Glomerular endothelial cell (primary cell): ENCODE data around the gene TIE1. TPM values are rescaled to one million over a fixed set of nuclear protein-coding genes. Genes with fewer than 3 reads are reported as not detected.
"Not testable (repeated sequence)": the region's sequence is repeated elsewhere in the genome, so short reads cannot be mapped to it uniquely, and the experiment has no call there.

Source experiments
- DNase-seq: peaks from one replicate; pipeline ENCODE4 v3.0.0-alpha.2; 2011; ENCODE audit warnings: low read depth, low spot score; ENCODE audit errors: extremely low read depth
- total RNA-seq: library from RNA; depleted of rRNA; stranded (reverse); fragments of >200 nt; gene quantifications from 2 replicates; pipeline ENCODE4 v1.2.3, GENCODE V29; 2015

TIE1 gene
- total RNA-seq, 1 donor from 2014 or later, result 640 TPM

DNA sequence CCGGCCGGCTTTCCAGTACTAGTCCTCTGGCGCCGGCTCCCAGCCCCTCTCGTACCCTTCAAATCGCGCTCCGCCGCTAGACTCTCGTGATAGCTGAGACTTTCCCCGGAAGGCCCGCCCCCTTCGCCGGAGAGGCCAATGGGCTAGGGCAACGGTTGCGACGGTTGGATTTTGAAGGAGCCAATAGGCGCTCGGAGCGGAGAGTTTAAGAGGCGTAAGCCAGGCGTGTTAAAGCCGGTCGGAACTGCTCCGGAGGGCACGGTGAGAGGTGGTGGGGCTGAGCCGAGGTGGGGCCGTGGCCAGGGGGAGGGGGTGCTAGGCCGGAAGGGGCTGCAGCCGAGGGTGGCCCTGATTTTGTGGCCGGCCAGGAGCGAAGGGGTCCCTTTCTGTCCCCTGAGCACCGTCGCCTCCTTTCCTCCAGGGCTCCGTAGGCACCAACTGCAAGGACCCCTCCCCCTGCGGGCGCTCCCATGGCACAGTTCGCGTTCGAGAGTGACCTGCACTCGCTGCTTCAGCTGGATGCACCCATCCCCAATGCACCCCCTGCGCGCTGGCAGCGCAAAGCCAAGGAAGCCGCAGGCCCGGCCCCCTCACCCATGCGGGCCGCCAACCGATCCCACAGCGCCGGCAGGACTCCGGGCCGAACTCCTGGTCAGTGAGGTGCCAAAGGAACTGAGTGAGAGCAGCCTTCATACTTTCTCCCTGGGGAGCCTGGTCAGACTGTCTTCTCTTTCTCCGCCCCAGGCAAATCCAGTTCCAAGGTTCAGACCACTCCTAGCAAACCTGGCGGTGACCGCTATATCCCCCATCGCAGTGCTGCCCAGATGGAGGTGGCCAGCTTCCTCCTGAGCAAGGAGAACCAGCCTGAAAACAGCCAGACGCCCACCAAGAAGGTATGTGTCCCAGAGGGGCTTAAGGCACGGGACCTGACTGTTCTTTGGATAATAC lies 58.2 kb downstream of the TIE1 start, which contains the start of gene CDC20:
TSS of gene CDC20 (plus strand) at position 236 of the 948 bp plus-strand sequence. CDS start at position 471, 235 bp downstream.
- peak; percentile 68 for DNase-seq

DNA sequence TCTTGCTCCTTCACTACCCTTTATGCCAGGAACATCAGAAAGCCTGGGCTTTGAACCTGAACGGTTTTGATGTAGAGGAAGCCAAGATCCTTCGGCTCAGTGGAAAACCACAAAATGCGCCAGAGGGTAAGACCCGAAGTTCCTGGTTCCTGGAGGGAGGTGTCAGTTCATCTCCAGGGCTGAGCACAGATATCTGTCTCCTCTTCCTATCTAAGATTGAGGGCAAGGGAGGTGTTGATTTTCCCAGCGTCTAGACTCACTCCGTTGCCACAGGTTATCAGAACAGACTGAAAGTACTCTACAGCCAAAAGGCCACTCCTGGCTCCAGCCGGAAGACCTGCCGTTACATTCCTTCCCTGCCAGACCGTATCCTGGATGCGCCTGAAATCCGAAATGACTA lies 58.9 kb downstream of the TIE1 start:
- DNase-seq, result no peak

DNA sequence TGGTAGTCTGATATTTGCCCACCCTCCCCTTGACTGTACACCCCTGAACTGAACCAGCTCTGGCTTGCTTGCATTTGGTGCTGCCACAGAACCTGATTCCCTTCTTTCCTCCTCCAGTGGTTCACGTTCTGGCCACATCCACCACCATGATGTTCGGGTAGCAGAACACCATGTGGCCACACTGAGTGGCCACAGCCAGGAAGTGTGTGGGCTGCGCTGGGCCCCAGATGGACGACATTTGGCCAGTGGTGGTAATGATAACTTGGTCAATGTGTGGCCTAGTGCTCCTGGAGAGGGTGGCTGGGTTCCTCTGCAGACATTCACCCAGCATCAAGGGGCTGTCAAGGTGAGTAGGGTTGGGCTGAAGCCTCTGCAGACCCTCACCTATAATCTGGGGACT lies 59.8 kb downstream of the TIE1 start:
- no peak for DNase-seq

DNA sequence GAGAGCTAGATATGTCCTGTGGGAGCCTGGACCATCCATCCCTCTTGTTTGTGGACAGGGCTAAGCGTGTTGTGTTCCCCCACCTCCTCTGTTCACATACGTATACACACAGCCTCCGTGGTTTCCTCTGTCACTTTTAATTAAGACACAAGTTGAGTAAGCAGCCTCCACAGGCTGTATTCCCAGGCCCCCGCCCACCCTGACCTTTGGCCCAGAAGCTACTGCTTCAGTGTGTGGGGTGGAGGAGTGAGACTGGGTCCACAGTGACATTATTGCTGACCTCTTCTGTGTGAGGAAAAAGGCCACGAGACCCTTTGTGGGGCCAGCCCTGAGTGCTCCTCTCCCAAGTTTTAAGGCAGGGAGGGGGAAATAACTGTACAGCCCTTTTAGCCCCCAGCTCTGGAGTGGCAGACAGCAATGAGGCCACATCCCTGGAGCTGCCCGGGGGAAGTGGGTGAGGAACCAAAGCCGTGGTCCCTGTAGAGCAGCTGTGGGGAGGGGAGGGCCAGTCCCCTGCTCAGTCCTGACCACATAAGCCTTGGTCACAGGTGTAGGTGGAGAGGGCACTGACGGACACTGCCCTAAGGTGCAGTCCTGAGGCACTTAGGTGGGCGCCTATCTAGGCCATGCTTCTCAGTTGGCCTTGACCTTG lies 62.6 kb downstream of the TIE1 start:
- DNase-seq, result no peak

DNA sequence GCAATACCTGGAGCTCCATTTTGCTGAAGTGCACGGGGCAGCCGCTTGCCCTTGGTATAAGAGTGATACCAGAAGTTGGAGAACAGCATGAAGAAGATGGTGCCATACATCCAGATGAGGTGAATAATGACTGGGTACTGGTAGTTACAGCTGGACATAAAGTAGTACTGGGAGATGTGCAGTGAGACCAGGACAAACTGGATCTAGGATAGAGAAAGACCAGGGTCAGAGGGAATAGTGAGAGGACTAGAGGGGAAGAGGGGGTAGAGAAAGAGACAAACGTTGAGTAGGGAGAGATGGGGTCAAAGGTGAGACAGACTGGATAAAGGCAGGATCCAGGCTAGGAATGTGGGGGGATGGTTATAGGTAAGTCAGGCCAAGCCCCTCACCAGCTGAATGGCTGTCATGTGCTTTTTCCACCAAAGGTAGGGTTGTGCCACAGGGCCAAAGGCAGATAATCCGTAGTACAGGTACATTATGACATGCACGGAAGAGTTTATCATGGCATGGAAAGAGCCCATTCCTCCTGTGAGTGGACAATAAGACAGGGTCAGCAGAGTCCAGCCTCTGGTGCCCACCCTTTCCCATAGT lies 63.2 kb downstream of the TIE1 start:
- DNase-seq, result no peak

DNA sequence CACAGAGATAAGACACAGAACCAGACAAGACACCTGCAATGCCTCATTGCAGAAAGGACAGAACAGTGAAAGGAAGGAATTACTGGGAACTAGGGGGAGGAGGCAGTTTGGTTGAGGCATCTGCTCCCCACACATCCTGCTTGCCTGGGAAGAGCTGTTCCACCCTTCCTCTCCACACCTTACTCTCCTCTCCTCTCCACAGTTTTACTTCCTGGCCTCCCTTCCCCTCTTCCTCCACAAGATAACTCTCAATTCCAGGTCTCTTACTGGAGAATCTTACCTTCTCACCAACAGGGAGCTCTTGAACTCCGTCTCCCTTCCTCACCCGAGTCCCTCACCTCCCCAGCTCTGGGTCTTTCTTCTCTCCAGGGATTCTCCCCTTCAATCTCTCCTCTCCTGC lies 64.9 kb downstream of the TIE1 start:
- DNase-seq, result no peak

DNA sequence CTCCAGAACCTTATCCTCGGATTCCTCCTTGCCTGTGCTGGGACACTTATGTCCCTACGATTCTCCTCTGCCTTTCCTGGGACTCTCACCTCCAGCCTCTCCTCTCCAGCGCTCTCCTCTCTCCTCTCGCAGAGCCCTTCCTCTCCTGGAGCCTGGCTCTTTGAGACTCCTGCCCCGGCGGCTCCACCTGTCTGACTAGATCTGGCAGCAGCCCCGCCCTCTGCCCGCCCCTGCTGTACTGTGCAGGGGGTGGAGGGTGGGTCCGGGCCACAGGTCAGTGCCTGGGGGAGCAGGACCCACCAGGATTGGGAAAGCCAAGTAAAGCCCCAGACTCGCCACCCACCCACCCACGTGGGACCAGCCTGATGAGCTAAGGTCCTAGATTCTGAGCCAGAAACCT lies 65.4 kb downstream of the TIE1 start:
- DNase-seq, result no peak

DNA sequence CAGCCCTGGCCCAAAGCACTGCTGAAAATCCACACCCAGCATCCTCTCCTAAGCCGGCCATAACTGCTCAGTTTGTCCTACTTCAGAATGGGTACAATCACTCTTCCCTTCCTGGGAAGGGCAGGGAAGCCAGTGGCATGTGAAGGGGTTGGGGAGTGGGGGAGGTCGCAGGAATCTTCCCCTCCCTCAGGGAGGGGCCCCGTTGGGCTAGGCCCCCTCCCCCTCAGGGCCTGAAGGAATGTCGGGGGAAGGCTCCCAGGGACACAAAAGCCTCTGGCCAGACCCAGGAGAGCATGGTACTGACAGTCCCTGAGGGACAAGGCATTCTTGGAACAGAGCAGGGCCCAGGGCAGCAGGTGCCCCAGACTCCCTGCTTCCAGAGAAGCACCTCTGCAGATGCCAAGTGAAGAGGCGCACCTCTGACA lies 65.8 kb downstream of the TIE1 start:
- DNase-seq, result no peak

DNA sequence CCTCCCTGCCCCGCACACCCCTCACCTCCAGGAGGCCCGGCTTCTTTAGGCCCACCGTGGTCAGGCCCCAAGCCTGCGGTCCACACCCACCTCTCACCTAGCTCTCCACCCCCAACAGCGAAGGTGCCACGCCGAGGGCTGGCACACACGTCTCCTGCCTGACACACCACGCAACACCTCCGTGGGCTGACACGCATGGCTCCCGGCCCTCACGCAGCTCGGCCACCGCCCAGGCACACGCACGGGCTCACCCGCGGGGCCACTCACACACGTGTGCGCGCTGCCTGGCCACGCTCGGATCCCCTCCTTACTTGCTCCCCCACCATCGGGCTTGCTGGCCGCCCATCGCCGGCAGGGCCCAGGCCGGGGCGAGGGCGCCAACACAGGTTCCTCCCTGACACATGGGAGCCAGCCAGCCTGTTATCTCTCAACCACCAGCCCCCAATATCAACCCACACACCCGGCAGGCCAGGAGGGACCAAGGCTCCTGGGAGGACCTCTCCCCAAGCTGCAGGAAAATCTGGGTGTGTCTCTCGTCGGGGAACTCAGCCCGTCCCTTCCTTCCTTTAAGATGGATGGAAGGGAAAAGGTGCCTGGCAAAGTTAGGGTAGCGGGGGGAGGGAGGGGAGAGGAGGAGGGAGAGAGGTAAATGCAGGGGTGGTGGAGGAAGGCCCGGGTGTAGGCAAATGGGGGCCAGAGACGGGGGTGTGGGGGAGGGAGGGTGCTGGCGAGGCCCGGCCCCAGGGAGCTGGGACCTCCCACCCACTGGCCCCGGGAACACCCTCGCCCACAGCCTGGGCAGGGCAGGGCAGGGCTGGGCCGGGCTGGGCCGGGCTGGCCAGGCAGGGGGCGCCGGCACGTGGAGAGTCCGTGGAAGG lies 66.5 kb downstream of the TIE1 start:
- DNase-seq, result no peak

DNA sequence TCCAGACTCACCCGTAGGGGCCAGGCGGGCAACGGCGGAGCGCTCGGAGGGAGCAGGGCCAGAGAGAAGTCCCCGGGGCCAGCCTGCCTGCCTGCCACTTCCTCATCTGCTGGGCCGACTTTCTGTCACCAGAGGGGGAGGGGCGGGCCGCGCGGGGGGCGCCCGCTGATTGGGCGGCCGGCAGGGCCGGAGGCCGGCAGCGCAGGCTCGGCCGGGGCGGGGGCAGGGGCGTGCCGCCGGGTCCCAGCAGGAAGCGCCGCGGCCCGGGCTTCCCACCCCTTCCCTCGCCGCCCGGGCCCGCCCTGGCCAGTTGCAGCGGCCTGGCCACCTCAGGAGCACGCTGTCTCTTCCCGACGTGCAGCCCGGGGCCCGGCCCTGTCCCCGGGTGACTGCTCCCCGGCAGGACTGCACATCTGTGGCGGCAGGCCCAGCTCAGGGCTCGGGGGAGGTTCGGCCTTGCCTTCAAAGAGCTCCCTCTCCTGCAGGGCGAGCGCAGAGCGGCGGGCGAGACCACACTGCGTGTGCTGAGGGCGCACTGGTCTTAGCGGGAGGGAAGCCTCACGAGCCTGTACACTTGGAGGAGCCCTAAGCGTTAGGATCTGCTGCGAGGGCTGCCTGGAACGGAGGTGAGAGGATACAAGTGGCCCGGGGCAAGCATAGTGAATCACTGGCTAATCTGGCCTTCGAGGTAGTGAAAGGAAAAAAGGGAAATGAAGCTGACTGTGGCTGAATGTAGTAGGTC lies 67.3 kb downstream of the TIE1 start, which contains the start of gene ELOVL1:
TSS of gene ELOVL1 (minus strand) at position 108 of the 742 bp plus-strand sequence. CDS start 2,402 bp downstream, outside the sequence.
- DNase-seq, result no peak

DNA sequence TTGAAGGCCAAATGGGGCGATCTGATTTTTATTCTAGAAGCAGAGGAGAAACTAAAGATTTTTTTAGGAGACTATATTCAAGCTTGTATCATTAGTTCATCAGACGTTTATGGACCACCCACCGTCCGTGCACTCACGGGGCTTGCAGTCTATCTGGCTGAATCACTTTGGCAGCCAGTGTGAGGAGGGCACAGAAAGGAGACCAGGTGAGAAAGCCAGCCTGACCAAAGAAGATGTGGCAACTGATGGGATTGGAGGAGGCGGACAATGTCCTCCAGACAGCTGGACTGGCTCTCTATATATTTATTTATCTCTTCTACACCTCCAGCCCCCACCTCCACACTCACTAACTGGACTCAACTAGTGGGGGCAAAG lies 67.9 kb downstream of the TIE1 start:
- DNase-seq, result no peak

DNA sequence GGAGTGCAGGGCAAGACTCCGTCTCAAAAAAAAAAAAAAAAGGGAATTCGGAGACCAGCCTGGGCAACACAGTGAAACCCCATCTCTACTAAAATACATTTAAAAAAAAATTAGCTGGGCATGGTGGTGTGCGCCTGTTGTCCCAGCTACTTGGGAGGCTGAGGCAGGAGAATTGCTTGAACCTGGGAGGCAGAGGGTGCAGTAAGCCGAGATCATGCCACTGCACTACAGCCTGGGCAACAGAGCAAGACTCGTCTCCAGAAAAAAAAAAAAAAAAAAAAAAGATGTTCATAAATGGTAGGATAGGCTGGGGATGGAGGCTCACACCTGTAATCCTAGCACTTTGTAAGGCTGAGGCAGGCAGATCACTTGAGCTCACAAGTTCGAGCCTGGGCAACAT lies 69.0 kb downstream of the TIE1 start:
- not testable (repeated sequence) for DNase-seq

DNA sequence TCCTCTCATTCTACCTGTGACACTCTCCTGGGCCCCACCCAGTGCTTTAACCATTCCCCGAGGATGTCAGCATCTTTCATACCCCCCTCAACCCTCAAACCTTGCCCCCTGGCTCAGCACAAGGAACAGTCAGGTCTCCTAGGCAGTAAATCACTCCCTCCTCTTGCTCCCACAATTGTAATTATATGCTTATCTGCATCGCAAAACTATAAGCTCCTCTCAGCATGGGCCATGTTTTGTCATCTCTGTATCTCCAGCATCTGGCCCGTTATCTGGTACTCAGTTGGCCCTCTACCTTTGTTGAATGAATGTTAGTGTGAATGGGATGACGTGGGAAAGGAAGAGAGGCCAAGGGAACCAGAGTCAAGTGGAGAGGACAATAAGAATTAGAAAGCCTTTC lies 69.8 kb downstream of the TIE1 start:
- DNase-seq, result no peak

DNA sequence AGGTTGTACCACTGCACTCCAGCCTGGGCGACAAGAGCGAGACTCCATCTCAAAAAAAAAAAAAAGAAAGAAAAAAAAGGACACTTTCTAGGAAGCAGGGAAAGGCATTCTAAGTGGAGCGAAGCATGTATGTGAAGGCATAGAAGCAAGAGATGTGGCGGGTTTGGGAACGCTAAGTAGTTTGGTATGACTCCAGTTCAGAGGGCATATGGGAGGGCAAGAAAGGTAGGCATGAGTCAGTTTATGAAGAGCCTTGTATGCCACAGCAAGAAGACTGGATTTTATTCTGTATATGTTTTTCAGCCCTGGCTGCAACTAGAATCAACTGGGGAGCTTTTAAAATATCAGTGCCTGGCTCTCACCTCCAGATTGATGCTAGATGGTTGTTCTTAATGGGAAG lies 71.4 kb downstream of the TIE1 start:
- DNase-seq, result no peak

Other genes starting within 250 kb of the TIE1 start
- gene EBNA1BP2, start 128.7 kb upstream of the TIE1 start, total RNA-seq, result 91.4 and 93.0 TPM in 2 replicates
- 0.23 and 0.29 TPM in 2 replicates for gene CFAP57, start 128.7 kb upstream of the TIE1 start, total RNA-seq
- not detected in 2 replicates for gene TMEM125, start 31.0 kb upstream of the TIE1 start, total RNA-seq
- not detected in 2 replicates for gene C1orf210, start 15.4 kb upstream of the TIE1 start, total RNA-seq
- not detected in 2 replicates for gene MPL, start 36.8 kb downstream of the TIE1 start, total RNA-seq
- 15.2 and 38.9 TPM in 2 replicates for gene CDC20, start 58.0 kb downstream of the TIE1 start, total RNA-seq
- gene ELOVL1, start 67.0 kb downstream of the TIE1 start, total RNA-seq, result 89.4 and 95.9 TPM in 2 replicates
- gene MED8, start 88.8 kb downstream of the TIE1 start, total RNA-seq, result 44.9 and 45.9 TPM in 2 replicates
- gene SZT2, start 88.9 kb downstream of the TIE1 start, total RNA-seq, result 11.3 and 21.8 TPM in 2 replicates
- 236 and 292 TPM in 2 replicates for gene HYI, start 152.9 kb downstream of the TIE1 start, total RNA-seq
- 262 and 345 TPM in 2 replicates for gene PTPRF, start 229.9 kb downstream of the TIE1 start, total RNA-seq